OCI-LY1 (cell line): ENCODE results near the gene S100PBP.

Experiments used
- H2AFZ ChIP-seq: fragments of 200-600 bp; sonication (generic), shearing (Covaris generic); 2 replicates; pipeline ENCODE4 v1.6.0; 2014; ENCODE audit warnings: antibody characterized with exemption, mild to moderate bottlenecking, low read length
- H3F3A ChIP-seq: fragments of 200-600 bp; sonication (generic), shearing (Covaris generic); 2 replicates; pipeline ENCODE4 v1.6.0; 2014; ENCODE audit warnings: mild to moderate bottlenecking, antibody characterized with exemption, low read length, moderate library complexity; ENCODE audit not compliant: insufficient read depth
- H3K27ac ChIP-seq: fragments of 200-600 bp; sonication (generic); 2 replicates; pipeline ENCODE4 v1.5.1; 2014; ENCODE audit warnings: low read length, mixed run types, mild to moderate bottlenecking, low read depth; ENCODE audit not compliant: poor library complexity, severe bottlenecking
- H3K27me3 ChIP-seq: fragments of 200-600 bp; sonication (generic); 2 replicates; pipeline ENCODE4 v1.6.0; 2014; ENCODE audit warnings: antibody characterized with exemption, mild to moderate bottlenecking, low read length, moderate library complexity; ENCODE audit not compliant: insufficient read depth
- H3K36me3 ChIP-seq: fragments of 200-600 bp; sonication (generic); 2 replicates; pipeline ENCODE4 v1.6.1; 2014; ENCODE audit warnings: mild to moderate bottlenecking, antibody characterized with exemption, low read length, moderate library complexity, mixed read lengths; ENCODE audit not compliant: insufficient read depth
- H3K4me1 ChIP-seq: fragments of 200-600 bp; sonication (generic); 2 replicates; pipeline ENCODE4 v1.5.1; 2014; ENCODE audit warnings: mild to moderate bottlenecking, low read length, moderate library complexity; ENCODE audit not compliant: insufficient read depth, severe bottlenecking
- H3K4me2 ChIP-seq: fragments of 200-600 bp; sonication (generic), shearing (Covaris generic); 2 replicates; pipeline ENCODE4 v1.6.1; 2014; ENCODE audit warnings: low read length
- H3K4me3 ChIP-seq: fragments of 200-600 bp; sonication (generic); 2 replicates; pipeline ENCODE4 v1.5.1; 2014; ENCODE audit warnings: low read length, low read depth, mild to moderate bottlenecking, mixed read lengths; ENCODE audit not compliant: poor library complexity, severe bottlenecking
- H3K79me2 ChIP-seq: fragments of 200-600 bp; shearing (Covaris generic); 2 replicates; pipeline ENCODE4 v1.6.1; 2016; ENCODE audit warnings: mixed run types, low read length, mixed read lengths; ENCODE audit not compliant: insufficient read depth
- H3K9ac ChIP-seq: fragments of 200-600 bp; sonication (generic), shearing (Covaris generic); 2 replicates; pipeline ENCODE4 v1.6.1; 2014; ENCODE audit warnings: mild to moderate bottlenecking, low read length, mixed read lengths
- H3K9me2 ChIP-seq: fragments of 200-600 bp; sonication (generic), shearing (Covaris generic); 2 replicates; pipeline ENCODE4 v1.6.1; 2014; ENCODE audit warnings: low read depth, mild to moderate bottlenecking, low read length, mixed read lengths
- H3K9me3 ChIP-seq: fragments of 200-600 bp; shearing (Covaris generic); 2 replicates; pipeline ENCODE4 v1.6.1; 2014; ENCODE audit warnings: low read length, mixed read lengths
- H4K20me1 ChIP-seq: fragments of 200-600 bp; sonication (generic), shearing (Covaris generic); 2 replicates; pipeline ENCODE4 v1.6.0; 2016; ENCODE audit warnings: mild to moderate bottlenecking, low read length; ENCODE audit not compliant: insufficient read depth
- CTCF ChIP-seq: fragments of 200-600 bp; sonication (generic), shearing (Covaris generic); IDR thresholded peaks from 2 replicates; pipeline ENCODE4 v1.5.1; 2017; ENCODE audit warnings: mild to moderate bottlenecking, antibody characterized with exemption, low read length, moderate library complexity, mixed read lengths
- EZH2 ChIP-seq: fragments of 200-600 bp; sonication (generic), shearing (Covaris generic); IDR thresholded peaks from 2 replicates; pipeline ENCODE4 v1.8.0; 2017; ENCODE audit warnings: borderline replicate concordance, mixed run types, mild to moderate bottlenecking, antibody characterized with exemption, low read length, moderate library complexity, mixed read lengths

Gene S100PBP

GRCh38 chr1:32772281-32773017 is 45.0 kb upstream of the S100PBP start:
- Histone ChIP-seq H3K36me3 (peaks cover 18% of the 10 kb centered on the region), H3K79me2 (no peaks in the 10 kb centered on the region), H3K4me3 (no peak overlapping the region), H3K4me1 (no peaks in the 10 kb centered on the region), H3K9me2 (no peaks in the 10 kb centered on the region), H3K9ac (no peak overlapping the region), H3F3A (no peaks in the 10 kb centered on the region), H2AFZ (no peak overlapping the region), H3K27me3 (no peaks in the 10 kb centered on the region), H3K4me2 (no peak overlapping the region), H4K20me1 (no peaks in the 10 kb centered on the region), H3K27ac (no peak overlapping the region), H3K9me3 (no peaks in the 10 kb centered on the region)
- TF ChIP-seq CTCF (no peak), EZH2 (no peak)

- no peaks in the 10 kb centered on the region for H4K20me1 ChIP-seq
- H3K27me3 ChIP-seq: no peaks in the 10 kb centered on the region
- no peak overlapping the region for H3K9ac ChIP-seq
- H3K9me2 ChIP-seq: no peaks in the 10 kb centered on the region
- no peak overlapping the region for H2AFZ ChIP-seq
- H3K36me3 ChIP-seq: peaks cover 25% of the 10 kb centered on the region
- H3K27ac ChIP-seq: no peak overlapping the region
- no peaks in the 10 kb centered on the region for H3K9me3 ChIP-seq
- TF ChIP-seq EZH2: no peak
- TF ChIP-seq CTCF: peak; percentile 98
- H3F3A ChIP-seq: no peaks in the 10 kb centered on the region
- H3K79me2 ChIP-seq: no peaks in the 10 kb centered on the region
- no peak overlapping the region for H3K4me3 ChIP-seq
- H3K4me1 ChIP-seq: no peaks in the 10 kb centered on the region
- H3K4me2 ChIP-seq: no peak overlapping the region
Measured at GRCh38 chr1:32773018-32773763, 44.3 kb upstream of the S100PBP start.

- no peak overlapping the region for H2AFZ ChIP-seq
- TF ChIP-seq EZH2: no peak
- TF ChIP-seq CTCF: no peak
- H3K9me2 ChIP-seq: no peaks in the 10 kb centered on the region
- H3K27ac ChIP-seq: no peak overlapping the region
- no peak overlapping the region for H3K4me3 ChIP-seq
- no peaks in the 10 kb centered on the region for H3K27me3 ChIP-seq
- no peak overlapping the region for H3K4me2 ChIP-seq
- no peaks in the 10 kb centered on the region for H3K9me3 ChIP-seq
- H3K36me3 ChIP-seq: peaks cover 30% of the 10 kb centered on the region
- no peak overlapping the region for H3K9ac ChIP-seq
- no peaks in the 10 kb centered on the region for H4K20me1 ChIP-seq
- H3F3A ChIP-seq: no peaks in the 10 kb centered on the region
- no peaks in the 10 kb centered on the region for H3K4me1 ChIP-seq
- no peaks in the 10 kb centered on the region for H3K79me2 ChIP-seq
Measured at GRCh38 chr1:32773764-32774463, 43.5 kb upstream of the S100PBP start.
